K562 (cell line): ENCODE data around the gene C2CD2. TPM values are rescaled to one million over a fixed set of nuclear protein-coding genes. Genes with fewer than 3 reads are reported as not detected.

Experiments
- CEBPG ChIP-seq, 3 experiments: fragments of 200-800 bp in 1 of 3; sonication (Bioruptor generic) in 1 of 3; sonication (generic) in 1 of 3; formaldehyde crosslinking in 1 of 3; IDR thresholded peaks in 2 of 3; conservative IDR thresholded peaks in 1 of 3; 2 replicates each; pipeline versions ENCODE4 v1.6.1 to v1.8.0; 2016 to 2022; ENCODE audit warnings: missing compliant biosample characterization in 2 of 3, missing genetic modification characterization in 2 of 3, mild to moderate bottlenecking in 1 of 3, missing genetic modification reagents in 1 of 3
- CREM ChIP-seq: IDR thresholded peaks from 2 replicates; pipeline ENCODE4 v1.6.1; 2014; ENCODE audit warnings: antibody characterized with exemption, low read depth
- HCFC1 ChIP-seq: IDR thresholded peaks from 2 replicates; pipeline ENCODE4 v1.6.1; 2012; ENCODE audit warnings: low read depth, low read length, improper control_type of control experiment
- IRF2 ChIP-seq: sonication (generic); formaldehyde crosslinking; IDR thresholded peaks from 2 replicates; pipeline ENCODE4 v1.8.1; 2022; ENCODE audit warnings: mild to moderate bottlenecking, missing genetic modification reagents
- SMAD2 ChIP-seq: fragments of 150-350 bp; IDR thresholded peaks from 2 replicates; pipeline ENCODE4 v1.6.1; 2014; ENCODE audit warnings: low read depth, mild to moderate bottlenecking, low read length
- U2AF1 ChIP-seq: fragments of 200-400 bp; formaldehyde crosslinking; optimal IDR thresholded peaks from 2 replicates; pipeline ENCODE3; 2017; ENCODE audit warnings: mild to moderate bottlenecking, low read depth, low read length, moderate library complexity
- ZNF174 ChIP-seq: fragments of 250-450 bp; sonication (Bioruptor Pico); IDR thresholded peaks from 2 replicates; pipeline ENCODE4 v1.4.0; 2020; ENCODE audit warnings: mild to moderate bottlenecking
- polyA plus RNA-seq, 8 experiments: library from polyadenylated mRNA; depleted of rRNA in 4 of 8; stranded (reverse) in 5 of 8; unstranded in 3 of 8; fragments of >200 nt; fragmentation: Nextera tagmentation in 2 of 8; fragmentation: Illumina TruSeq in 1 of 8; extraction: Ambion mirVana in 2 of 8; extraction: Trizol in 1 of 8; gene quantifications; 2 replicates each; pipeline versions ENCODE4 v1.2.1 to v1.2.3, GENCODE V29; 2011 to 2014; ENCODE audit warnings: inconsistent platforms in 1 of 8, missing spikeins in 1 of 8
- total RNA-seq, 7 experiments: library from RNA; depleted of rRNA in 6 of 7; stranded (reverse); fragments of >200 nt in 6 of 7; fragmentation: Illumina TruSeq in 2 of 7; extraction: Trizol in 2 of 7; gene quantifications; 2 replicates each; pipeline versions ENCODE4 v1.2.1 to v1.2.3, GENCODE V29; 2011 to 2021; ENCODE audit warnings: low replicate concordance in 1 of 7
- TF ChIP-seq, protein P1 (sequence below): sonication (generic); formaldehyde crosslinking; IDR thresholded peaks from 2 replicates; pipeline ENCODE4 v1.8.1; 2022; ENCODE audit warnings: missing genetic modification reagents
- TF ChIP-seq, protein P2 (sequence below): IDR thresholded peaks from 3 replicates; pipeline ENCODE4 v1.6.1; 2011; ENCODE audit warnings: borderline replicate concordance, mild to moderate bottlenecking; ENCODE audit not compliant: insufficient read length, insufficient read depth
- TF ChIP-seq, protein P3 (sequence below): fragments of 450-650 bp; formaldehyde crosslinking; IDR thresholded peaks from 2 replicates; pipeline ENCODE4 v1.4.0; 2022; ENCODE audit warnings: mild to moderate bottlenecking, moderate library complexity
- TF ChIP-seq, protein P4 (sequence below): fragments of 450-650 bp; IDR thresholded peaks from 2 replicates; pipeline ENCODE4 v1.6.1; 2014; ENCODE audit warnings: low read depth, mild to moderate bottlenecking, moderate library complexity, borderline replicate concordance
- TF ChIP-seq, protein P5 (sequence below), 2 experiments: fragments of 450-650 bp; IDR thresholded peaks; 2 replicates each; pipeline ENCODE4 v1.6.1; 2018; ENCODE audit warnings: mild to moderate bottlenecking in 2 of 2, low read depth in 1 of 2; ENCODE audit not compliant: partially characterized antibody in 2 of 2
- TF ChIP-seq, protein P6 (sequence below): sonication (generic); formaldehyde crosslinking; IDR thresholded peaks from 2 replicates; pipeline ENCODE4 v1.8.0; 2022; ENCODE audit warnings: mild to moderate bottlenecking, missing genetic modification reagents

Gene C2CD2
- total and polyA plus RNA-seq, 9 of the 15 experiments (the other 6 are each of a cell fraction or from before 2014, with no cell fraction given): 1.3 to 21.6 (median 12.1) TPM

DNA sequence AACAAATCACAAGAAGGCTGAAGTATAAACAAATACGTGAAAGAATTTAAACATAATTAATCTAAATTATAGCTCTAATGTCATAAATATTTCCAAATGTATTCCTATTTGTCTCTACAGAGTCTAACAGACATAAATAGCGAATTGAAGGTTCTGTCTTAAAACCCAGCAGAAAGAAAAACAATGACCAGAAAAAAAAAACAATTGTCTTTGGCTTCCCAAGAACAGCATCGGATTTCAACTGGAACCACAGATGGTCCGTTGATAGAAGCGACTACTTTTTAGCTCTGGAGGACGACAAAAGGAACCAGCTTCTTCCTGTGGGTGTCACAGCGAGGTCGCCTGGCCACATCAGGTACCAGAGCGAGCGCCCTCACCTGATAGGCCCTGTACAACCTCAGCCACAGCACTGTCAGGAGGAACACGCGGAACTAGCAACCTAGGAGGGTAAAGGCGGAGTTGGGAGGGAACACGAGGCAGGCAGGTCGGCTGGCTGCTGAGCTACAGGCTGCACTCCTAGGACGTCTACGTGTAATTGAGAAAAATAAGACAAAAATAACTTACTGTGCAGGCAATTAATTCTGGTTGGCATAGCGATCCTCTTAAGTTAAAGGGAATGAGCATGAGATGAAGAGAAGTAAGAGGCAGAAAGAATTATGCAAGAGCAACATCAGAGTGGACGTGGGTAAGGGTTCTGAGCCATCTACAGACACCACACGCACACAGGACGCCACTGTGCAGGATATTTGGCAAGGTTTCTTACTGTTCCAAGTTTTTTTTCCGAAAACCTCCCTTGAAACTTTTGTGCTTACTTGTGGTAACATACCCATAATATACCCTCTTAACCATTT lies 58.0 kb downstream of the C2CD2 start (continued):
- TF ChIP-seq, protein P1, sequence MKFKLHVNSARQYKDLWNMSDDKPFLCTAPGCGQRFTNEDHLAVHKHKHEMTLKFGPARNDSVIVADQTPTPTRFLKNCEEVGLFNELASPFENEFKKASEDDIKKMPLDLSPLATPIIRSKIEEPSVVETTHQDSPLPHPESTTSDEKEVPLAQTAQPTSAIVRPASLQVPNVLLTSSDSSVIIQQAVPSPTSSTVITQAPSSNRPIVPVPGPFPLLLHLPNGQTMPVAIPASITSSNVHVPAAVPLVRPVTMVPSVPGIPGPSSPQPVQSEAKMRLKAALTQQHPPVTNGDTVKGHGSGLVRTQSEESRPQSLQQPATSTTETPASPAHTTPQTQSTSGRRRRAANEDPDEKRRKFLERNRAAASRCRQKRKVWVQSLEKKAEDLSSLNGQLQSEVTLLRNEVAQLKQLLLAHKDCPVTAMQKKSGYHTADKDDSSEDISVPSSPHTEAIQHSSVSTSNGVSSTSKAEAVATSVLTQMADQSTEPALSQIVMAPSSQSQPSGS (CRISPR knock-in tag): no peak
- TF ChIP-seq ZNF174 (CRISPR knock-in tag) (no peak), CREM (0 out of 2 replicates have a peak, but pooled peaks have one; percentile 7), U2AF1 (no peak), IRF2 (no peak), HCFC1 (no peak), SMAD2 (no peak), CEBPG (CRISPR knock-in tag; IDR thresholded peaks at IDR 0.05) (no peak), CEBPG (tag; conservative IDR thresholded peaks at IDR 0.05 in 1 of 2, IDR thresholded peaks at IDR 0.05 in 1 of 2) (no peak)
- TF ChIP-seq, protein P2, sequence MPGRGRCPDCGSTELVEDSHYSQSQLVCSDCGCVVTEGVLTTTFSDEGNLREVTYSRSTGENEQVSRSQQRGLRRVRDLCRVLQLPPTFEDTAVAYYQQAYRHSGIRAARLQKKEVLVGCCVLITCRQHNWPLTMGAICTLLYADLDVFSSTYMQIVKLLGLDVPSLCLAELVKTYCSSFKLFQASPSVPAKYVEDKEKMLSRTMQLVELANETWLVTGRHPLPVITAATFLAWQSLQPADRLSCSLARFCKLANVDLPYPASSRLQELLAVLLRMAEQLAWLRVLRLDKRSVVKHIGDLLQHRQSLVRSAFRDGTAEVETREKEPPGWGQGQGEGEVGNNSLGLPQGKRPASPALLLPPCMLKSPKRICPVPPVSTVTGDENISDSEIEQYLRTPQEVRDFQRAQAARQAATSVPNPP: no peak
- TF ChIP-seq, protein P3, sequence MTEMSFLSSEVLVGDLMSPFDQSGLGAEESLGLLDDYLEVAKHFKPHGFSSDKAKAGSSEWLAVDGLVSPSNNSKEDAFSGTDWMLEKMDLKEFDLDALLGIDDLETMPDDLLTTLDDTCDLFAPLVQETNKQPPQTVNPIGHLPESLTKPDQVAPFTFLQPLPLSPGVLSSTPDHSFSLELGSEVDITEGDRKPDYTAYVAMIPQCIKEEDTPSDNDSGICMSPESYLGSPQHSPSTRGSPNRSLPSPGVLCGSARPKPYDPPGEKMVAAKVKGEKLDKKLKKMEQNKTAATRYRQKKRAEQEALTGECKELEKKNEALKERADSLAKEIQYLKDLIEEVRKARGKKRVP (CRISPR knock-in tag): no peak
- TF ChIP-seq, protein P4, sequence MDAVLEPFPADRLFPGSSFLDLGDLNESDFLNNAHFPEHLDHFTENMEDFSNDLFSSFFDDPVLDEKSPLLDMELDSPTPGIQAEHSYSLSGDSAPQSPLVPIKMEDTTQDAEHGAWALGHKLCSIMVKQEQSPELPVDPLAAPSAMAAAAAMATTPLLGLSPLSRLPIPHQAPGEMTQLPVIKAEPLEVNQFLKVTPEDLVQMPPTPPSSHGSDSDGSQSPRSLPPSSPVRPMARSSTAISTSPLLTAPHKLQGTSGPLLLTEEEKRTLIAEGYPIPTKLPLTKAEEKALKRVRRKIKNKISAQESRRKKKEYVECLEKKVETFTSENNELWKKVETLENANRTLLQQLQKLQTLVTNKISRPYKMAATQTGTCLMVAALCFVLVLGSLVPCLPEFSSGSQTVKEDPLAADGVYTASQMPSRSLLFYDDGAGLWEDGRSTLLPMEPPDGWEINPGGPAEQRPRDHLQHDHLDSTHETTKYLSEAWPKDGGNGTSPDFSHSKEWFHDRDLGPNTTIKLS: no peak
- TF ChIP-seq, protein P5, sequence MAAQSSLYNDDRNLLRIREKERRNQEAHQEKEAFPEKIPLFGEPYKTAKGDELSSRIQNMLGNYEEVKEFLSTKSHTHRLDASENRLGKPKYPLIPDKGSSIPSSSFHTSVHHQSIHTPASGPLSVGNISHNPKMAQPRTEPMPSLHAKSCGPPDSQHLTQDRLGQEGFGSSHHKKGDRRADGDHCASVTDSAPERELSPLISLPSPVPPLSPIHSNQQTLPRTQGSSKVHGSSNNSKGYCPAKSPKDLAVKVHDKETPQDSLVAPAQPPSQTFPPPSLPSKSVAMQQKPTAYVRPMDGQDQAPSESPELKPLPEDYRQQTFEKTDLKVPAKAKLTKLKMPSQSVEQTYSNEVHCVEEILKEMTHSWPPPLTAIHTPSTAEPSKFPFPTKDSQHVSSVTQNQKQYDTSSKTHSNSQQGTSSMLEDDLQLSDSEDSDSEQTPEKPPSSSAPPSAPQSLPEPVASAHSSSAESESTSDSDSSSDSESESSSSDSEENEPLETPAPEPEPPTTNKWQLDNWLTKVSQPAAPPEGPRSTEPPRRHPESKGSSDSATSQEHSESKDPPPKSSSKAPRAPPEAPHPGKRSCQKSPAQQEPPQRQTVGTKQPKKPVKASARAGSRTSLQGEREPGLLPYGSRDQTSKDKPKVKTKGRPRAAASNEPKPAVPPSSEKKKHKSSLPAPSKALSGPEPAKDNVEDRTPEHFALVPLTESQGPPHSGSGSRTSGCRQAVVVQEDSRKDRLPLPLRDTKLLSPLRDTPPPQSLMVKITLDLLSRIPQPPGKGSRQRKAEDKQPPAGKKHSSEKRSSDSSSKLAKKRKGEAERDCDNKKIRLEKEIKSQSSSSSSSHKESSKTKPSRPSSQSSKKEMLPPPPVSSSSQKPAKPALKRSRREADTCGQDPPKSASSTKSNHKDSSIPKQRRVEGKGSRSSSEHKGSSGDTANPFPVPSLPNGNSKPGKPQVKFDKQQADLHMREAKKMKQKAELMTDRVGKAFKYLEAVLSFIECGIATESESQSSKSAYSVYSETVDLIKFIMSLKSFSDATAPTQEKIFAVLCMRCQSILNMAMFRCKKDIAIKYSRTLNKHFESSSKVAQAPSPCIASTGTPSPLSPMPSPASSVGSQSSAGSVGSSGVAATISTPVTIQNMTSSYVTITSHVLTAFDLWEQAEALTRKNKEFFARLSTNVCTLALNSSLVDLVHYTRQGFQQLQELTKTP (IDR thresholded peaks at IDR 0.05; ENCODE audit: low read depth in 1 of 2, partially characterized antibody in 2 of 2): no peak
- TF ChIP-seq, protein P6, sequence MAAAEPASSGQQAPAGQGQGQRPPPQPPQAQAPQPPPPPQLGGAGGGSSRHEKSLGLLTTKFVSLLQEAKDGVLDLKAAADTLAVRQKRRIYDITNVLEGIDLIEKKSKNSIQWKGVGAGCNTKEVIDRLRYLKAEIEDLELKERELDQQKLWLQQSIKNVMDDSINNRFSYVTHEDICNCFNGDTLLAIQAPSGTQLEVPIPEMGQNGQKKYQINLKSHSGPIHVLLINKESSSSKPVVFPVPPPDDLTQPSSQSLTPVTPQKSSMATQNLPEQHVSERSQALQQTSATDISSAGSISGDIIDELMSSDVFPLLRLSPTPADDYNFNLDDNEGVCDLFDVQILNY: no peak
